Measurements from ENCODE around the gene DGKG.

The DGKG gene

GRCh38 chr3:186366206-186366605, 4.2 kb upstream of the DGKG start:
- no peak for DNase-seq

GRCh38 chr3:186365202-186365974, 3.4 kb upstream of the DGKG start:
- no peak for DNase-seq

- DNase-seq = no peak
These were observed 954 bp upstream of the DGKG start for GRCh38 chr3:186362988-186363387.

- DNase-seq = no peak
These were observed 456 bp upstream of the DGKG start for GRCh38 chr3:186362537-186362842.

- DNase-seq = no peak
These were observed 730 bp downstream of the DGKG start for GRCh38 chr3:186361246-186361761.

GRCh38 chr3:186360779-186361178, 1.3 kb downstream of the DGKG start:
- no peak for DNase-seq

- DNase-seq = no peak
These were observed 3.0 kb downstream of the DGKG start for GRCh38 chr3:186359078-186359477.

- no peak for DNase-seq
These were observed 5.9 kb downstream of the DGKG start for GRCh38 chr3:186356152-186356551.

- no peak for DNase-seq
These were observed 7.9 kb downstream of the DGKG start for GRCh38 chr3:186354100-186354499.

- DNase-seq = no peak
These were observed 9.7 kb downstream of the DGKG start for GRCh38 chr3:186352369-186352768.

GRCh38 chr3:186342197-186342596, 19.8 kb downstream of the DGKG start:
- DNase-seq = no peak

GRCh38 chr3:186340204-186340603, 21.8 kb downstream of the DGKG start:
- no peak for DNase-seq

- no peak for DNase-seq
These were observed 22.7 kb downstream of the DGKG start for GRCh38 chr3:186339180-186339918.

GRCh38 chr3:186333256-186333655, 28.8 kb downstream of the DGKG start:
- DNase-seq = no peak

GRCh38 chr3:186330772-186331460, 31.1 kb downstream of the DGKG start:
- no peak for DNase-seq

- DNase-seq = no peak
These were observed 32.4 kb downstream of the DGKG start for GRCh38 chr3:186329589-186329988.

- DNase-seq = no peak
These were observed 34.0 kb downstream of the DGKG start for GRCh38 chr3:186327912-186328487.

- DNase-seq = no peak
These were observed 39.3 kb downstream of the DGKG start for GRCh38 chr3:186322761-186323160.

- no peak for DNase-seq
These were observed 40.3 kb downstream of the DGKG start for GRCh38 chr3:186321746-186322145.

GRCh38 chr3:186320862-186321568, 41.0 kb downstream of the DGKG start:
- DNase-seq = no peak

GRCh38 chr3:186319945-186320344, 42.1 kb downstream of the DGKG start:
- no peak for DNase-seq

- no peak for DNase-seq
These were observed 43.9 kb downstream of the DGKG start for GRCh38 chr3:186318135-186318534.

GRCh38 chr3:186317478-186317877, 44.6 kb downstream of the DGKG start:
- no peak for DNase-seq

Data from GOT3 (cell line).